Esophagus muscularis mucosa (tissue), 4 donors: ENCODE data around the gene FGFR2. TPM values are rescaled to one million over a fixed set of nuclear protein-coding genes. Genes with fewer than 3 reads are reported as not detected.
A peak's percentile ranks its signal among the peaks of the same experiment; 100 is the strongest.

ENCODE experiments used
- DNase-seq: peaks from one replicate; pipeline ENCODE4 v3.0.0-alpha.2; 2017; ENCODE audit errors: extremely low spot score
- H3K27ac ChIP-seq, 4 donors: fragments of 200-600 bp; sonication (generic); replicated peaks in 1 of 4; 1 replicate in 3 of 4; 2 replicates in 1 of 4; pipeline ENCODE4 v1.5.1; 2016 to 2019; ENCODE audit warnings: mild to moderate bottlenecking in 1 of 4
- H3K27me3 ChIP-seq, 4 donors: fragments of 200-600 bp; sonication (generic); one replicate each; pipeline versions ENCODE4 v1.5.1 to v1.6.0; 2016 to 2019
- H3K36me3 ChIP-seq, 4 donors: fragments of 200-600 bp; sonication (generic); one replicate each; pipeline ENCODE4 v1.5.1; 2016 to 2019
- H3K4me1 ChIP-seq, 4 donors: fragments of 200-600 bp; sonication (generic); one replicate each; pipeline ENCODE4 v1.5.1; 2016 to 2019
- H3K4me3 ChIP-seq, 4 donors: fragments of 200-600 bp; sonication (generic); 1 replicate in 2 of 4; 2 replicates in 2 of 4; pipeline ENCODE4 v1.5.1; 2016 to 2019; ENCODE audit warnings: mild to moderate bottlenecking in 4 of 4, moderate library complexity in 1 of 4
- H3K9me3 ChIP-seq, 4 donors: fragments of 200-600 bp; sonication (generic); 1 replicate in 3 of 4; 2 replicates in 1 of 4; pipeline ENCODE4 v1.5.1; 2016 to 2019
- EP300 ChIP-seq: sonication (generic); formaldehyde crosslinking; IDR thresholded peaks from one replicate; pipeline ENCODE4 v1.6.1; 2017; ENCODE audit warnings: antibody characterized with exemption
- POLR2A ChIP-seq: fragments of 450-650 bp; IDR thresholded peaks from one replicate; pipeline ENCODE4 v1.6.1; 2017; ENCODE audit warnings: antibody characterized with exemption, moderate library complexity, mild to moderate bottlenecking, low read depth
- POLR2AphosphoS5 ChIP-seq, 2 donors: sonication (generic); formaldehyde crosslinking; IDR thresholded peaks; one replicate each; pipeline ENCODE4 v1.6.1; 2017; ENCODE audit warnings: antibody characterized with exemption in 2 of 2
- WGBS: methylation state at CpG from one replicate; pipeline ENCODE4 v1.1.5; 2018; 5-methylcytosine and 5-hydroxymethylcytosine counted together
- intact Hi-C: fragments of 100-400 bp; cut with DNase I; formaldehyde crosslinking; loops from one replicate; pipeline ENCODE4 v1.15.1; 2023
- total RNA-seq, 4 donors: library from RNA; depleted of rRNA; stranded (reverse); fragments of >200 nt; gene quantifications; one replicate each; pipeline versions ENCODE4 v1.1.0 to v1.2.1, GENCODE V29; 2016
- TF ChIP-seq, protein P1 (sequence below), 3 experiments: fragments of 200-600 bp in 2 of 3; fragments of 450-650 bp in 1 of 3; sonication (generic) in 2 of 3; IDR thresholded peaks; one replicate each; pipeline ENCODE4 v1.5.1; 2017 to 2019; ENCODE audit warnings: antibody characterized with exemption in 3 of 3, mild to moderate bottlenecking in 2 of 3, moderate library complexity in 1 of 3

The FGFR2 gene
- total RNA-seq, 4 donors from 2014 or later = 58.6 to 74.0 (median 60.5) TPM

DNA sequence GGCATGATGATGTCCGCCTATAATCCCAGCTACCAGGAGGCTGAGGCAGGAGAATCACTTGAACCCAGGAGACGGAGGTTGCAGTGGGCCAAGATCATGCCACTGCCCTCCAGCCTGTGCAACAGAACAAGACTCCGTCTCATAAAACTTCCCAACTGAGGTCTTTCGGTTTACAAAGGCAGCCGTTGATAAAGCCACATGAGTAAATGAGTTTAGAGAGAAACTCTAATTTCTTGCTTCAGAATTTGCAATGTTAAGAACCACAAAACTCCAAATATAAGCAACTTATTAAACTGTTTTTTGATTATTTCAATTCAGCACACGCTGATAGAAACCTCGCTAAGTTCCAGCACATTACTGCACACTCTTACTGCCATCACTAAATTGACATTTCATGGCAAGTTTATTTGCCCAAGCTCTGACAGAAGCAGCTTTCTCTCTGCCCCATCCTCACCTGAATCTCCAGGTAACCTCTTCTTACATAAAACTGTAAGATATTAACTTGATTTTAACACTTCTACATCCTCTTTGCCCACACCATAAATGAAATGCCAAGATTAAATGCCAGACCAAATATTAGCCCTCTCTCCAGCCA is 67.7 kb downstream of the FGFR2 start:
- no peak for DNase-seq
- Histone ChIP-seq H3K27ac (no peak overlapping the region), H3K9me3 (no peaks in the 10 kb centered on the region), H3K36me3 (no peaks in the 10 kb centered on the region), H3K4me3 (no peak overlapping the region), H3K27me3 (no peaks in the 10 kb centered on the region), H3K4me1 (peaks cover 0 to 70% (median 27%) of the 10 kb centered on the region in 4 donors)
- TF ChIP-seq, protein P1, sequence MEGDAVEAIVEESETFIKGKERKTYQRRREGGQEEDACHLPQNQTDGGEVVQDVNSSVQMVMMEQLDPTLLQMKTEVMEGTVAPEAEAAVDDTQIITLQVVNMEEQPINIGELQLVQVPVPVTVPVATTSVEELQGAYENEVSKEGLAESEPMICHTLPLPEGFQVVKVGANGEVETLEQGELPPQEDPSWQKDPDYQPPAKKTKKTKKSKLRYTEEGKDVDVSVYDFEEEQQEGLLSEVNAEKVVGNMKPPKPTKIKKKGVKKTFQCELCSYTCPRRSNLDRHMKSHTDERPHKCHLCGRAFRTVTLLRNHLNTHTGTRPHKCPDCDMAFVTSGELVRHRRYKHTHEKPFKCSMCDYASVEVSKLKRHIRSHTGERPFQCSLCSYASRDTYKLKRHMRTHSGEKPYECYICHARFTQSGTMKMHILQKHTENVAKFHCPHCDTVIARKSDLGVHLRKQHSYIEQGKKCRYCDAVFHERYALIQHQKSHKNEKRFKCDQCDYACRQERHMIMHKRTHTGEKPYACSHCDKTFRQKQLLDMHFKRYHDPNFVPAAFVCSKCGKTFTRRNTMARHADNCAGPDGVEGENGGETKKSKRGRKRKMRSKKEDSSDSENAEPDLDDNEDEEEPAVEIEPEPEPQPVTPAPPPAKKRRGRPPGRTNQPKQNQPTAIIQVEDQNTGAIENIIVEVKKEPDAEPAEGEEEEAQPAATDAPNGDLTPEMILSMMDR (IDR thresholded peaks at IDR 0.05) = no peak
- TF ChIP-seq POLR2A = no peak
- TF ChIP-seq EP300 = no peak
- no peak for TF ChIP-seq POLR2AphosphoS5 (IDR thresholded peaks at IDR 0.05)
- intact Hi-C loops = no loop called here
- 82% methylated on average over 7 of the region's 7 CpGs for WGBS

DNA sequence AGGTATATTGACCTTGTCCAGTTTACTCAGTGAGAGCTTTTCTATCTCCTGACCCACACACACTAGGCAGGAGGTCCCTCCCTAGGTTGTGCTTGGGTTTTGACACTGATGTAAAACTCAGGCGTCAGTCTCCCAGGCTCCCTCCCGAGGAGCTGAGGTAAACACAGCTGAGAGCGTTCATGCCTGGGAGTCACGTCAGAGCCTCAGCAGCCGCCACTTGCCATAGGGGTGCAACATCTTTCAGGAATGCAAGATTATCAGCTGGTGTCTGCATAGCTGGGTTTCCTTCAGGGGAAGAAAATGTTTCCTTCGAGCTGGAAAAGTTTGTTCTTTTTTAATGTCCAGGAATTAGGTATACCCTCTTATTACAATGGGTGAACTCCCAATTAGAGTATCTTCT is 70.6 kb downstream of the FGFR2 start:
- peak overlapping the region; percentile 71 to 83 (median 76) for H3K27ac ChIP-seq
- no peak for DNase-seq
- peaks cover 0 to 95% (median 53%) of the 10 kb centered on the region in 4 donors for H3K4me1 ChIP-seq
- intact Hi-C loops = no loop called here
- H3K9me3 ChIP-seq = no peaks in the 10 kb centered on the region
- no peak for TF ChIP-seq POLR2A
- peak; percentile 39 for TF ChIP-seq EP300
- TF ChIP-seq, protein P1 (IDR thresholded peaks at IDR 0.05) = no peak
- peak; percentile 65 to 73 for TF ChIP-seq POLR2AphosphoS5 (IDR thresholded peaks at IDR 0.05)
- H3K36me3 ChIP-seq = no peaks in the 10 kb centered on the region
- WGBS = 21% methylated on average over 6 of the region's 6 CpGs
- H3K27me3 ChIP-seq = no peaks in the 10 kb centered on the region
- H3K4me3 ChIP-seq = no peak overlapping the region

DNA sequence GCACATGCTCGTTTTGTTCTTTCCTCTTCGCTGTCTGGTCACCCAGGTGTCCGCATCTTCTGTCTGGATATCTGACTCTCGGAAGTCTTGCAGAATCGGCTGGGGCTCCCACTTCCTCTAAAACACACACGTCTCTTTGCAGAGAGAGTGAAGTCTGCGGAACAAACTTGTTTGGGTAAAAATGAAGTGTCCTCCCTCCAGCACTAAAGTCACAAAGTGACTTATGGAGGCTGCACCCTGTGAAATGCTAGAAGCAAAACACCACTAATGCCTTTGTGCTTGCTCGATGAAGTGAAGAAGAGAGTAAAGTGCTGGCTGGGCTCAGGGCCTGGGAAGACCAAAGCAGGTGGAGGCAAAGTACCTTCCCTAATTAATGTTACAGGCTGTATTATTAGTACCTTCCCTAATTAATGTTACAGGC is 71.4 kb downstream of the FGFR2 start:
- H3K36me3 ChIP-seq = no peaks in the 10 kb centered on the region
- intact Hi-C loops = no loop called here
- H3K27me3 ChIP-seq = no peaks in the 10 kb centered on the region
- peak overlapping the region; percentile 71 to 83 (median 76) for H3K27ac ChIP-seq
- H3K9me3 ChIP-seq = no peaks in the 10 kb centered on the region
- WGBS = 65% methylated on average over 8 of the region's 8 CpGs
- TF ChIP-seq, protein P1 (IDR thresholded peaks at IDR 0.05) = no peak
- TF ChIP-seq POLR2AphosphoS5 (IDR thresholded peaks at IDR 0.05) (no peak), EP300 (no peak), POLR2A (no peak)
- peaks cover 0 to 91% (median 56%) of the 10 kb centered on the region in 4 donors for H3K4me1 ChIP-seq
- H3K4me3 ChIP-seq = no peak overlapping the region
- DNase-seq = no peak

DNA sequence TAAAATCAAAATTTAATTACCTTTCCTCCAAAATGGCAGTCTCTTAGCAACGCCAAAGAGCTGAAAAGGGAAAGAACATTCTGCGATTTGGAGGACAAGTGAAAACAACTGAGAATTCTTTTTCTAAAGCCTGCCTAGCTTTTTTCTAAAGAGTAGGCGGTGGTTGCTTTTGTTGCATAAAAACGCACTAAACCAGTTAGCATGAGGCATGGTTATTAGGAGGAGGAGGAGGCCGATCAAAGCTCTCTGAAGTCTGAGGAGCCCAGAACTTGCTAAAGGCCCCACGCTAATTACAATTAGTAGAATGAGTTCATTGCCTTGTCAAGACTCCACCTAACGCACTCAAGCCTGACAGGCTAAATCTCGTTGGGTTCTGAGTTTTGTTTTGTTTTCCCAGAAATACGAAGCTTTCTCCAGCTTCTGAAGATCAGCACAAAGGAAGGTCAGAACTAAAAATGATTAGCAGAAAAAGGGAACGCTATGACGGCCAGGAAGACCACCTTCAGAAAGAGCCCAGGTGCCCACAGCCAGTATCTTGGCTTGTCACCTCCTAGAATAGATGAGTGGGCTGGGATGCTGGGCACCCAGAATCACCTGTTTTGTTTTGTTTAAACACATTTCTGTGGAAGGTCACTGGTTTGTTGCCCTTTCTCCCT is 72.0 kb downstream of the FGFR2 start:
- Histone ChIP-seq H3K4me3 (no peak overlapping the region), H3K4me1 (peaks cover 0 to 85% (median 56%) of the 10 kb centered on the region in 4 donors), H3K9me3 (no peaks in the 10 kb centered on the region), H3K27ac (peak overlapping the region; percentile 71 to 83 (median 76)), H3K27me3 (no peaks in the 10 kb centered on the region), H3K36me3 (no peaks in the 10 kb centered on the region)
- 78% methylated on average over 11 of the region's 11 CpGs for whole genome bisulfite sequencing
- DNase-seq = no peak
- intact Hi-C loops = no loop called here
- no peak for TF ChIP-seq POLR2AphosphoS5 (IDR thresholded peaks at IDR 0.05)
- TF ChIP-seq, protein P1 (IDR thresholded peaks at IDR 0.05) = no peak
- no peak for TF ChIP-seq POLR2A
- no peak for TF ChIP-seq EP300
